ENCODE results near the gene AWAT1.
"Not testable (repeated sequence)": the region's sequence is repeated elsewhere in the genome, so short reads cannot be mapped to it uniquely, and the experiment has no call there.

Gene AWAT1

GRCh38 chrX:70234355-70234754 lies at the start of gene AWAT1:
Gene AWAT1 (plus strand): TSS chrX:70234655. CDS start chrX:70234696, 41 bp downstream.
- DNase-seq = no peak

GRCh38 chrX:70190225-70190624 lies 44.2 kb upstream of the AWAT1 start:
- no peak for DNase-seq

DNA sequence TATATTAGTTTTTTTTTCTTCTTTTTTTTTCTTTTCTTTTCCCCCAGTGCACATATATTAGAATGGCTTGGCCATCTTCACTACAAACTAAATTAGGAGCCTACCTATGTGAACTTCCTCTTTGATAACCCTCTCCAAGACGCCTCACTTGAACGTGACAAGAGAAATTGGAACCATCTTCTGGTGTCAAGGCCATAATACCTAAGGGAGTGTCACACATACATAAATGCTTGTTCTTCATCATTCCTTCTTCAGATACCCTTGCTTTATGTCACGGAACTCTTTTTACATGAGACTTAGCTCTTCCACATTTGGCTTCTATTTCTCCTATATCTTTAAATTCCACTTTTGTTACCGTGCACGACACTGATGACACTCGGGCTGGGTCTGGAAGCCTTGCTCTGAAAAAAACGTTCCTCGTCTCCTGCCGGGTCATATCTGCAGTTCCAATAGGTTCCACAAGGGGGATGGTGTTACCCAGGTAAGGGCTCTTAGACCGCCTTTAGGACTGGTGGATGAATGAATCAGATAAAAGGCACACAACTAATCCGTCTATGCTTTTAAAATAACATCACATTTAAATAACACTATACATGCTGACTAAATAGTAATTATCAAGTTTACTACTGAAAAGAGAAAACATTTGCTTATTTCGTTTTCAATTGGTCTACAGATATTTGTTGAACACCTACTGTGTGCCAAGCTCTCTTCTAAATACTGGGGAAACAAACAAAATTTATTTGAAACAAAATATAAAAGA lies 37.3 kb upstream of the AWAT1 start:
- DNase-seq = no peak

DNA sequence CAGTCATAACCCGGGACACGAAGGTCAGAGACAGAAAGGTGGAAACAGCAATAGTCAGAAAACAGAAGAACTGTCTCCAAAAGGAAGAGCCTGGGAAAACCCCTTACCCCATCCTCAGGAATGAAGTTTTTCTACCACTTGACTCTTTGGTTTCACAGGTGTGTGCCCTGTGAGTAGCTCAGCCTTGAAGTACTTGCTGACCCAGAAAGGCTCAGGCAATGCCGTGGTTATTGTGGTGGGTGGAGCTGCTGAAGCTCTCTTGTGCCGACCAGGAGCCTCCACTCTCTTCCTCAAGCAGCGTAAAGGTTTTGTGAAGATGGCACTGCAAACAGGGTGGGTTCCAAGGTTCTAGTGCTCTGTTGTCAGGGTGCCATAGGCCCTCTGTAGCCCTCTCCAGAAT lies 32.7 kb upstream of the AWAT1 start:
- no peak for DNase-seq

- DNase-seq = no peak
These were observed 26.0 kb upstream of the AWAT1 start for GRCh38 chrX:70208479-70208878.

- DNase-seq = not testable (repeated sequence)
These were observed 24.9 kb upstream of the AWAT1 start for GRCh38 chrX:70209570-70209969.

- DNase-seq = no peak
These were observed 14.3 kb upstream of the AWAT1 start for GRCh38 chrX:70219938-70220764.

GRCh38 chrX:70226048-70226447 lies 8.4 kb upstream of the AWAT1 start:
- no peak for DNase-seq

GRCh38 chrX:70226687-70227086 lies 7.8 kb upstream of the AWAT1 start:
- no peak for DNase-seq

GRCh38 chrX:70231666-70232065 lies 2.8 kb upstream of the AWAT1 start:
- no peak for DNase-seq

GRCh38 chrX:70240751-70241150 lies 6.3 kb downstream of the AWAT1 start:
- DNase-seq = no peak

DNA sequence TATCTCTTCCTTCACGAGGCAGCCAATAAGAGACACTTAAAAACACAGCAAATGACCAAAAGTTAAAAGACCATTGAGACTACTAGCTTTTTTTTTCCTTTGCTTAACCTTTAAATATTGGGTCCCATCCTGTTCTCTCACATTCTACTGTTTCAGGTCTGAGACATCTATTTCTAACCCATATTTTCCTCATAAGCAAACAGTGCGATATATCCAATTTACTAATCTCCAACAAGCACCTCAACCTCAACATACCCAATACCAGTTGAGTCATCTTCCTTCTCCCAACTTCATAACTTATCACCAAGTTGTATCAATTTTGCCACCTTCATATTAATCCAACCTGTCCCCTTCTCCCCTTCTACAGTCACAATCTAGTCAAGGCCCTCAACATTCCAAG lies 7.0 kb downstream of the AWAT1 start:
- no peak for DNase-seq

GRCh38 chrX:70243601-70244000 lies 9.1 kb downstream of the AWAT1 start:
- not testable (repeated sequence) for DNase-seq

GRCh38 chrX:70244881-70245280 lies 10.4 kb downstream of the AWAT1 start:
- no peak for DNase-seq

GRCh38 chrX:70247252-70247651 lies 12.8 kb downstream of the AWAT1 start:
- no peak for DNase-seq

GRCh38 chrX:70252491-70252890 lies 18.0 kb downstream of the AWAT1 start:
- DNase-seq = no peak

- DNase-seq = no peak
These were observed 19.1 kb downstream of the AWAT1 start for GRCh38 chrX:70253377-70254062.

DNA sequence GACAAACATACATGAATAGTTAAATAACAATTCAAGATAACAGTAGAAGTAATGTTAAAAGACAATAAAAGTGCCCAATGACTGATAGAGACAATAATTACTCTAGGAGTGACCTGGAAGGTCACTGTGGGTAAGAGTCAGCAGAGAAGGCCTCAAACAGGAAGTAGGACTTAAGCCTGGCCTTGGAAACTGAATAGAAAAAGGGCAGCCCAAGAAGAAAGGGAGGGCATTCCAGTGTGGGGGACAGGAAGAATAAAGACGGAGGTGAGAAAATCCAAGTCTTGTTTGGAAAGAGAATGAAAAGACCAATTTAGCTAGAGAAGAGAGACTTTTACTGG lies 19.6 kb downstream of the AWAT1 start:
- DNase-seq = no peak

DNA sequence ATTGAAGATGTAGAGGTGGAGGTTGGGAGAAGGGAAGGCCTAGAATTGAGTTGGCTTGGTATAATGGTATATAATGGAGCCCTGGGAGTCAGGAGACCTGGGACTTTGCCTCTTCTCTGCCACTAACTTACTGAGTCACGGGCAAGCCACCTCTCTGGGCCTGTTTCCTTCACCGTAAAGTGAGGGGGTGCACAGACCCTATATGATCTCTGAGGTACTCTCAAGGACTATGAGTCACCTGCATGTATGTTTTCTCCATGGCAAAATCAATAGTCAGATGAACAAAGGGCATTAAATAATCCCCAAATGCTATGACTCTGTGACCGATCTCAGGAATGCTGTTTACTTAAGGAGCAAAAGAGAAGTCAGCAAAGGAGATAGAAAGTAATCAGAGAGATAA lies 20.5 kb downstream of the AWAT1 start:
- no peak for DNase-seq

DNA sequence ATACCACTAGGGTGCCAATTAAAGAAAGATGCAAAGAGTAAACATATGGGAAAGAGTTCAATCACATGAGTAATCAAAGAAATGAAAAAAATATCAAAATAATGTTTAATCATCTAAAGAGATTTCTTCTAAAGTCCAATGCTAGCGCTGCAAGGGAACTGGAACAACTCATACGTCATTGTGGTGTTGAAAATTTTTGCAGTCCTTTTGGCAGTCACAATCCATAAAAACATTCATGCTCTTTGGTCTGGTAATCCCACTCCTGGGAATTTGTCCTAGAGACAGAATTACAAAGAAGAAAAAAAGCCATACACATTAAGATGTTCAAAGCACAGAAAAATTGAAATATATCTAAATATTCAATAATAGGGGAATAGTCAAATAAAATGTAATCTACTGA lies 21.0 kb downstream of the AWAT1 start:
- no peak for DNase-seq

GRCh38 chrX:70257423-70258288 lies 23.2 kb downstream of the AWAT1 start:
- no peak for DNase-seq

DNA sequence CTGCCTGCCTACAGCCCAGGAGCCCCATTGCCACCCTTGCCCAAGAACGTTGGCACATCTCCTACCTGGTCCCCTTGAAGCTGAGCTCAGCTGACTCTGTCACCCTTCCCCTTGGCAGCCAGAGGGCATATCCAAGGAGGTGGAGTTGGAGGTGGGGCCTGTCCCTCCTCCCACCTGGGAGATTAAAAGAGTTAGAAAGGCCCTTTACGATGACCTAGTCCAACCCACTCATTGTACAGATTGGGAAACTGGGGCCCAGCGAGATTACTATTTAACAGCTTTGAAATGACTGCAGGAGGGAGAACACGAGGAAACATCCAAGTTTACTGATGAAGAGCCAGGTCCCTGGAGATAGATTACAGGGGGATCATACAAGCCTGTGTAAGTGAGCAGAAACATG lies 25.6 kb downstream of the AWAT1 start, which contains the start of gene P2RY4:
TSS of gene P2RY4 (minus strand) at position 101 of the 400 bp plus-strand sequence. CDS start 580 bp downstream, outside the sequence.
- no peak for DNase-seq
